Measurements from ENCODE around the gene MTCH2.
"Not testable (repeated sequence)": the region's sequence is repeated elsewhere in the genome, so short reads cannot be mapped to it uniquely, and the experiment has no call there.

Gene MTCH2

DNA sequence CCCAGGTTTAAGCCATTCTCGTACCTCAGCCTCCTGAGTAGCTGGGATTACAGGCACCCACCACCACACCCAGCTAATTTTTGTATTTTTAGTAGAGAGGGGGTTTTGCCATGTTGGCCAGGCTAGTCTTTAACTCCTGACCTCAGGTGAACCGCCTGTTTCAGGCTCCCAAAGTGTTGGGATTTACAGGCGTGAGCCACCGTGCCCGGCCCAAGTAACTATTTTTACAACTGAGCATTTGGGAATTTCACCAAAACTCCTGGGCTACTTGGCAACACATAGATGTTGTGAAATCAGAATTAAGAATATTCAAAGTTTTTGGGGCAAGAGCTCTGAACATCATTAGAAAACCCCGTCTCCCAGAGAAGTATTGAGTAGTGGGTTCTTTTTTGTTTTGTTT, 1.9 kb downstream of the MTCH2 start:
- DNase-seq (ENCODE audit: insufficient read length, low spot score); FAIRE-seq: not testable (repeated sequence)

DNA sequence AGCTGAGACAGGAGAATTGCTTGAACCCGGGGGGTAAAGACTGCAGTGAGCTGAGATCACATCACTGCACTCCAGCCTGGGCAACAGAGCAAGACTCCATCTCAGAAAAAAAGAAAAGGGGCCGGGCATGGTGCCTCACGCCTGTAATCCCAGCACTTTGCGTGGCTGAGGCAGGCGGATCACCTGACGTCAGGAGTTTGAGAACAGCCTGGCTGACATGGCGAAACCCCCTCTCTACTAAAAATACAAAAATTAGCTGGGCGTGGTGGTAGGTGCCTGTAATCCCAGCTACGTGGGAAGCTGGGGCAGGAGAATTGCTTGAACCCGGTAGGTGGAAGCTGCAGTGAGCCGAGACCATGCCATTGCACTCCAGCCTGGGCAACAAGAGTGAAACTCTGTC, 6.0 kb downstream of the MTCH2 start:
- not testable (repeated sequence) for FAIRE-seq; DNase-seq (ENCODE audit: insufficient read length, low spot score)

DNA sequence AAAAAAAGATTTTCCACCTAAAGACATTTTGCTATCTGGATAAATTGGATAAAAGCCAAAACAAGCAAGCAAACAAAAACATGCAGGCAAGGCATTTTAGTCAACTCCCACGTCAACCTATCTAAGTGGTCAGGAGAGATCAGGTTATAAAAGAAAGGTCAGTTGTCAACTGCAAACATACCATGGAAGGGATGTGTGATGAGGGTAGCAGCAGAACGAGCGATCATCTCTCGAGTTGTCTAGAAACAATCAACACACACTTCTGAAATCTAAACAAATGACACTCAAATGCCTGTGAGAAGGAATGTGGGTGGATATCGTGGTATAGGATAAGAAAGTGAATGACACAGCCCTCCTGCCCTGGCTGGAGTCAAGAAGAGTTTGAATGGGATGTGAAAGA, 10.9 kb downstream of the MTCH2 start:
- FAIRE-seq (no peak), DNase-seq (ENCODE audit: insufficient read length, low spot score) (no peak)

DNA sequence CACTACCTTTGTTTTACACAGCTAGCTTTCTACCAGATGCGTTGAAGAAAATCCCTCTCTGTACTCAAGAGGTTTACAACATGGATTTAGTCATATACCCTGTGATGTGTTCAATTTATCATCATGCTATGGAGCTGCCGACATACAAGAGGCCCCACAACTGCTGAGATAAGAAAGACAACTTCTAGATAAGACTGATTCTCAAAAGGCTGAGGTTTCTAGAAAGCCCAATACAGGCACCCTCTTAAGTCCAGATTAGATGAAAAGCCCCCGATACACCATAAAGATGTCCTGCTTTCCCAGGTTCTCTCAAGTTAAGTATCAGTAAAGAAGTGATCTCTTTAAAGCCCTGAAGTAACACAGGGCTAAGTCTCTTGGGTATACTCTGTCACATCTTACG, 14.3 kb downstream of the MTCH2 start:
- DNase-seq (ENCODE audit: insufficient read length, low spot score) (no peak), FAIRE-seq (no peak)

DNA sequence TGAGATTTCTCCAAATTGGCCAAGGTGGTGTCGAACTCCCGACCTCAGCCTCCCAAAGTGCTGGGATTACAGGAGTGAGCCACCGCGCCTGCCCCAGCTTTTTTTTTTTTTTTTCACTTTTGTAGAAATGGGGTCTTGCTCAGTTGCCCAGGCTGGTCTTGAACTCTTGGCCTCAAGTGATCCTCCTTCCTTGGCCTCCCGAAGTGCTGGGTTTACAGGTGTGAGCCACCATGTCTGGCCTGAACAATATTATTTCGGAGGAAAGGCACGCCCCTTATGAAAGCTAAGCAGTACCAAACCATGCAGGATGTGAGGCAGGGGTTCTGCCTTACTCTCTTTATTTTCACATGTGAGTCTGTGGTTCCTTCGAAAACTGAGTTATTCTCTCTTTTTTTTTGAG, 16.1 kb downstream of the MTCH2 start:
- no peak for FAIRE-seq

DNA sequence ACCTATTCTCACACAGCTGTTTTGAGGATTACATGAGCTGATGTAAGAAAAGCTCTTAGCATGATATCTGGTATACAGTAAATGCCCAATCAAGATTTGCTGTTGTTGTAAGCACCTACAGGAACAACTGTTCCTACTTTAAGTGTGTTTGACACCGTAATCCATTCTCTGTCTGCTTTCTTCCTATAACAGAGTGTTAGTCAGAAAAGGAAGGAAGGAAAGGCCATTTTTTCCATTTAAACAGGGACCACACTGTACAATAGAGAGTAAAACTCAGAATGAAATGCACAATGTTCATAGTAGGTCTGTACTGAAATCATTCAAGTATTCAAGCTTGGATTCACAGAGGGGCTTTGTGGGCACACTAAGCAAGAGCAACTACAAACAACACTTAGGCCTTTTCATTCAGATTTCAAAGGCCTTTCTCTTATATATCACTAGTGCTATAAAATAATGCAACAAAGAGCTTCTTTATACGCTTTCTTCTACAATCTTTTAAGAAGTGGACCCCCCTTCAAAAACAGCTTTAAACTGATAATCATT, 21.5 kb downstream of the MTCH2 start:
- FAIRE-seq (no peak), DNase-seq (ENCODE audit: insufficient read length, low spot score) (no peak)

More for the DNA sequence above, 16.1 kb downstream of the MTCH2 start:
- DNase-seq (ENCODE audit: insufficient read length, low spot score): no peak

DNA sequence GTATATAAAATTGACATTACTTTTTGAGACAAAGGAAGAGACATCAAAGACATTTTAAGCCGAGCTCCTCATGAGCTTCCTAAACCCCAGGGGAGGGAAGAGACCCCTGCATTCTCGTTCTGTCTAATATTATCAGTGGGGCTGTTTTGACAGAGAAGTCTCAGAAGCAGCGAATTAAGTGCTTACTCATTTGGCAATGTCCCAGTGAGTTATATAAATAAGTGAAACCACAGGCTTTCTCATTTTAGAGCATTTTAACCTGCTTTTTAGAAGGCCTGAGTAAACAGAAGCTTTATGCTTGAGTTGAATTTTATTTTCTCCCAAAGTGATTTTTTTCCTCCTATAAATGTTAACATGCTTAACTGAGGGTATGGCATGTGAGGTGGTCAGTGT, 24.9 kb downstream of the MTCH2 start:
- FAIRE-seq: no peak
- DNase-seq (ENCODE audit: insufficient read length, low spot score): no peak

DNA sequence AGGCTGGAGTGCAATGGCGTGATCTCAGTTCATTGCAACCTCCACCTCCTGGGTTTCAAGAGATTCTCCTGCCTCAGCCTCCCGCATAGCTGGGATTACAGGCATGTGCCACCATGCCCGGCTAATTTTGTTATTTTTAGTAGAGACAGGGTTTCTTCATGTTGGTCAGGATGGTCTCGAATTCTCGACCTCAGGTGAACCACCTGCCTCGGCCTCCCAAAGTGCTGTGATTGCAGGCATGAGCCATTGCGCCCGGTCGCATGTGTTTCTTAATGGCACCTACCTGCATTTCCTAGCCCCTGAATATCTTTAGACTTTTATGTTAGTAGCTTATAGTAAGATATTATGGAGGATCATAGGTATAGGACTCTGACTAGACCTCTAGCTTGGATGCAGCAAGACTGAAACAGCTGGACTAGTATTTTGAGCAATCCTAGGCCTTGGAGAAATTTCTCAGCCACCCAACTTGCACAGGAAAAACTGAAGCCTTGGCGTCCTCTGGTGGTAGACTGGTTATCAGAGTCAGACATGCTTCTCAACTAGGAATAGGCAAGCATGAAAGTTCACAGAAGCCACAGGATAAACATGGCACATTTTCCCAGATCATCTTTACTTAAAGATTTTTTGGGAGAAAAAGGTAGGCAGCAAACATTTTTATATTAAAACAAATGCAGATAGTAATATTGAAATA, 25.5 kb downstream of the MTCH2 start:
- no peak for FAIRE-seq

DNA sequence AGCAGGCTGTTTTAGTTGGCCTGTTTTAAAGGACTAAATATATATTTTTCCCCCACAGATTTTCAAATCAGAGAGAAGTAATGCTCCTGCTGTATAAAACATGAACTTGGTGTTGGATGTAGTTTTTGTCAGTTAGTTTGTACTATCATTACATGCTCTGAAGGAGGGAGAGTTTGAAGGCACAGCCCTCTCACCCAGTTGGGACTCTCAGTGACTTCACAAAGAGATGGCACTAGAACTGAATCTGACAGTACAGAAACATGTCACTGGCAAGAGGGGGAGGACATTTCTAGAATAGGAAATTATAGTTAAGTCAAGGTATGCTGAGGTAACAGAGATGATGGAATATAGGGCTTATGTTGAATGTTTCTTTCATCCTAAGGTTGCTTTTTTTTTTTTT, 27.1 kb downstream of the MTCH2 start:
- FAIRE-seq (no peak), DNase-seq (ENCODE audit: insufficient read length, low spot score) (no peak)

More for the DNA sequence above, 25.5 kb downstream of the MTCH2 start:
- peak; percentile 61 for DNase-seq (ENCODE audit: insufficient read length, low spot score)

DNA sequence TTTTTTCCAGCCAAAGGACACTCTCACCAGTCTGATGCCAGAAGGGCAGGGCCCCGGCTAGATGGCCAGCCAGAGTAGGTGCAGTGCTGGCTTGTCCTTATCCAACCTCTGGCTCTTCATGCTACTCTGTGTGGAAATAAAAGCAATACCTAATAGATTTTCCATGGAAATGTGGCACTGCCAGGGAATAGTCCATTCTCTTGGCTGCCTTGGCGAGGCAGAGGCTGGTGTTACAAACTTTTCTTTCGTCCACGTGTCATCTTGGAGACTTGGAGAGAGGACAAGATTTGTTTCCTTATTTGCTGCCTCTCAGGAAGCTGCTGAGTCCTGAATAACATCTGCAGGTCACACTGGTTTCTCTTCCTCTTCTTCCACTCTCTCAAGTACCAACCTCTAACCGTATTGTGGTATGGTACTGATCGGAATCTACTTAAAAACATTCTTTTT, 31.0 kb downstream of the MTCH2 start:
- no peak for FAIRE-seq
- no peak for DNase-seq (ENCODE audit: insufficient read length, low spot score)

DNA sequence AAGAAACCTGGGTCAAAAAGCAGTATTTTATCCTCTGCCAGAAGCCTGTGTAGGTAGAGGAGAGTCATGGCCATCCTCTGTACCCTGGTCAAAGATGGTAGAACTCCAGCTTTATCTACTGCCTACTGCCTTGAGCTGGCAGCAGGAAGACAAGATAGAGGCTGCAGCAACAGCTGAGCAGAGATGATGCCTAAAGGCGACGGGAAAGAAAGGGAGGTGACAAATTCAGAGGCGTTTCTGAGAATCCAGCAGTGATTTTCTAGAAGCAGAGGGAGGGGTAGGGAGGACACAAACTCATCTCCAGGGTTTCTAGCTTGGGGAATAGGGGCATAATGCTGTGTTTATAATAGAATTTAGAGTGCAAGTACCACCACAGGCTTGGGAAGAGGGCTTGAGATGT, 32.7 kb downstream of the MTCH2 start:
- no peak for DNase-seq (ENCODE audit: insufficient read length, low spot score)
- FAIRE-seq: no peak

DNA sequence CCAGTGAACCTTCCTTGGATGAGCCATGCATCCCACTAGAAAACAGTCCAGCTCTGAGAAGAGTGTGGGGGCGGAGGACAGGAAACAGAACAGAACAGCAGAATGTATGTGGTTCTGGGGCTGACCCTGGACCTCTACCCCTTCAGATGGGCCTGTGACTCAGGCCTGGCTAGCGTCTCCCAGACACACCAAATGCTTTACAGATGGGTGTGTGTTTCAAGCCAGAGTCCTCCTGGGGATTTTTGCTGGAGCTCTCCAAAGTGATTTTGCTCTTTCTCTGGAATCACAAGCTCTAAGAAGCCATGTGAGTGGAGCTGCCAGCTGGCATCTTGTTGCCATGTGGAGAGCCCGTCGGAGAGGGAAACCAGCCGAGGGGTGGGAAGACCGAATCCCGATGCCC, 35.0 kb downstream of the MTCH2 start:
- FAIRE-seq (no peak), DNase-seq (ENCODE audit: insufficient read length, low spot score) (peak; percentile 44)

DNA sequence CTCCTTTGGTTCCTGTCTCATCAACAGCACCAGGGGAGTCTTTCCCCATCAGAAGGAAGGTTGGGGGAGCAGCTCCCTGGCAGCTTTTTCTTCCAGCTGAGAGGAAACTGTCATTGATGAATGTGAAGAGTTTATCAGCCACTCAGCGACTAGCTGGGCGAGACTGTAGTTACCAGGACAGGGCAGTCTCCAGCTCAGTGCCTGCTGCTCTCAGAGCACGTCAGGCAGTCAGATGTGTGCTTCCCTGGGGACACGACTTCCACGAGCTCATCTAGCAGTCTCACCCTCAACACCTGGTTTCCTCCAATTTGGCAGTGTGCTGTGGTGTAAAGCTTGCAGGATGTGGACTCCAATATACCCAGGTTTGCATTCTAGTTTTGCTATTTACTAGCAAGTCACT, 35.6 kb downstream of the MTCH2 start:
- no peak for FAIRE-seq
- no peak for DNase-seq (ENCODE audit: insufficient read length, low spot score)

DNA sequence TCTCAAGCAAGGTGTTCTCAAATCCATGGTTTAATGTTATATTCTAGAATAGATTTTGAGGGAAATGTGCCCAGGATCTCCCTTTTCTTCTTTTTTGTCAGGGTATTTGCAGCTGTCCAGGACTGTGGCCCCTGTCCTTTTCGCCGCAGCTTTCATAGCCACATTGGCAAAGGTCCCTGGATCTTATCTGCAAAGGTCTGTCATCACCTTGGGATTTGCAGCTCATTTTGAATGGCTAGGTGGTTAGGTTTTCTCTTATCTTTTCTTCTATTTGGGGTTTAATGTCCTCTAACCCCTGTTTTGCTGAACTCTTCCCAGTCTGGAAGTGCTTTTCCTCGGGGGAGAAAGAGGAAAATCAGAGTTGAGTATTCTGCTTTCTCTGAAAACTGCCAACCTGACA, 36.4 kb downstream of the MTCH2 start:
- DNase-seq (ENCODE audit: insufficient read length, low spot score) (no peak), FAIRE-seq (no peak)

DNA sequence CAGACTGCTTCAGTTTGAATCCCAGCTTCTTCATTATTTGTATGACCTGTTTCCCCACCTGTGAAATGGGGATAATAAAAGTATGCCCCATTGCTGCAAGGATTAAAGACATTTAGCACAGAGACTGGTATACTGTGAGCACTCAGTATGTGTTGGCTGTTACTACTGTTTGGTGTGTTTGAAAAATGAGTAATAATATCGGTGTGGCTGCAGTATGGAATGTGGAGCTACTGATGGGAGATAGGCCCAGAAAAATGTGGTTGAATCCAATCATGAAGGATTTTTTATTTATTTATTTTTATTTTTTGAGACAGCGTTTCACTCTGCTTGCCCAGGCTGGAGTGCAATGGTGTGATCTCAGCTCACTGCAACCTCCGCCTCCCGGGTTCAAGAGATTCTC, 39.1 kb downstream of the MTCH2 start:
- FAIRE-seq (no peak), DNase-seq (ENCODE audit: insufficient read length, low spot score) (no peak)

DNA sequence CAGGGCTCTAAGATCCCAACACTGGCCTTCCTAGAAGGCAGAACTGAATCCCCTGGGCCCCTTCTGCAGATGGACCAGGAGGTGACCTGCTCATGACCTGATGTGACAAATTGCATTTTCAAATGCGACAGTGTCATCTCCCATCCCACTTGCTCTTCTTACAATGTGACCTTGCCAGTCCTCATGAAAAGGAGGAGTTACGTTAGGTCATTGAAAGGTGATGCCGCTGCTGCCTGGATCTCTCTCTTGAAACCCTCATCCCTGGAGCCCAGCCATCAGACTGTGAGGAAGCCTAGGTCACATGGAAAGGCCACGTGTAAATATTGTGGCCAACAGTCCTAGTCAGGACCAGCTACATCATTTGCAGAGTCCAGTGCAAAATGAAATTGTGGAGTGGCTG, 42.5 kb downstream of the MTCH2 start:
- FAIRE-seq (no peak), DNase-seq (ENCODE audit: insufficient read length, low spot score) (no peak)

DNA sequence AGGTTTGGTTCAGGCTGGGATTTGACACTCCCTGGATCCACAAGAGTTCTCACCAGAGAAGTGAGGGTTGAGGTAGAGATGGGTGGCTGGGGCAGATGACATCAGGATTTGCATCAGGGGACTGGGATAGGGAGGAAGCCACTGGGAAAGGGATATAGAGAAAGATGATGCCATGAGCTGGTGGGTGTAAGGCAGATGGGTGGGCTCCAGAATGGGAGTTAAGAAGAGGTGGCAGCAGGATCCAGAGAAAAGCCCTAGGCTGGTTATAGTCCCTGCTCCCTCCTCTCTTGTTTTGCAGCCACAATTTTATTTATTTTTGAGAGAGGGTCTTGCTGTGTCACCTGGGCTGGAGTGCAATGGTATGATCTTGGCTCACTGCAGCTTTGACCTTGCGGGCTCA, 46.4 kb downstream of the MTCH2 start:
- FAIRE-seq: no peak
- no peak for DNase-seq (ENCODE audit: insufficient read length, low spot score)

DNA sequence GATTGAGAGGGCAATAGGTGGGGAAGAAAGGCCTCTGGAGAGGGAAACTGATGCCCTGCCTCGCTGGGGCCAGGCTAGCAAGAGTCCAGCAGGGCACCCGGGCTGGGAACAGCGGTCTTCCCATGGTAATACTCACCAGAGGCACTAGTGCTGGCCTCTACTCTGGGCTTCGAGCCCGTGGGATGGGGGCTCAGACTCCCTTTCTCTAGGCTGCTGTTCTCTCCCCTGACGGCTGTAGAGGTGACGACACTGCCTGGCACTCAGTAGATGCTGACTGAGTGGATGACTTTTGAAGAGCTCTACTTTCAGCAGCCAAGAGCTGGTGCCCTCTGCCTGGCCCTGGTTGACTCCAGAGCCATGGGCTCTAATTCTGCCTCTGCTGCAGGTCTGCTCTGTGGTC, 47.3 kb downstream of the MTCH2 start:
- DNase-seq (ENCODE audit: insufficient read length, low spot score) (no peak), FAIRE-seq (no peak)

DNA sequence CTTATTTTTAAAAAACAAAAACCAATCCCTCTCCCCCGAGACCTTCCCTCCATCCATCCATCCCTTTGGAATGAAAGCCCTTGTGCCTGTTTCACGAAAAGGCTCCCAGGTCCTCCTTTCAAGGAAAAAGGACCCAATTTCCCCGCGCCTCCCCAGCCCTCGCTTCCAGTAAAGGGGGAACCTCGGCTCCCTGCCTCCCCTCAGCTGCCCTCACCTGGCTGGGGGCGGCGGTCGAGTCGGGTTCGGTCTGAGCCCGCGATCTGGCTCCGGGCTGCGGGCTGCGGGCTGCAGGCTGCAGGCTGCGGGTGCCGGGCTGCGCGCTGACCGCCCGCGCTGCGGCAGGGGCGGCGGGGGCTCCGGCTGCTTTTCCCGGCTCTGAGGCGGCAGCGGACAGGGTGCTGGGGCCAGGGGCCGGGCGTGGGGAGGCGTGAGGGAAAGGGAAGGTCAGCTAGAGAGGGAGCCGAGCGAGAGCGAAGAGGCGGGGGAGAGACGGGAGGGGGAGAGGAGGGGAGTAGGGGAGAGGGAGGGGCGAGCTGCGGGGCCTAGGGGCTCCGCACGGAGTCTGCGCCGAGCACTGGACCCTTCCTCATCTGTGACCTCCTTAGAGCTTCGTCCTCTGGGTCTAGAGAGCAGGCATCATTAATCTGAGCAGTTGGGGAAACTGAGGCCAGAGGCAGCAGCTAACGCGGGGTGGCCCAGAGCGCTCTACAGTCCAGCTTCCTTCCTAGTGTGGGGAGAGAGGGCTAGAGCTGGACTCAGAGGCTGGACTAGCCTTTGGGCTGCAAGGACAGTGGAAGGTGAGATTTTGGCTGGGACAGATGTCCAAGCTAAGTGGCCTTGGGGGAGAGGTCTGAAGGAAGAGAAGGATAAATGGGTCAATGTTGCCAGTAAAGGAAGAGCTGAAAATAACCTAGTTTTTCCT, 48.2 kb downstream of the MTCH2 start, which contains the start of gene C1QTNF4:
TSS of gene C1QTNF4 (minus strand) at position 478 of the 922 bp plus-strand sequence. CDS start 3,601 bp downstream, outside the sequence.
- FAIRE-seq (no peak), DNase-seq (ENCODE audit: insufficient read length, low spot score) (no peak)

DNA sequence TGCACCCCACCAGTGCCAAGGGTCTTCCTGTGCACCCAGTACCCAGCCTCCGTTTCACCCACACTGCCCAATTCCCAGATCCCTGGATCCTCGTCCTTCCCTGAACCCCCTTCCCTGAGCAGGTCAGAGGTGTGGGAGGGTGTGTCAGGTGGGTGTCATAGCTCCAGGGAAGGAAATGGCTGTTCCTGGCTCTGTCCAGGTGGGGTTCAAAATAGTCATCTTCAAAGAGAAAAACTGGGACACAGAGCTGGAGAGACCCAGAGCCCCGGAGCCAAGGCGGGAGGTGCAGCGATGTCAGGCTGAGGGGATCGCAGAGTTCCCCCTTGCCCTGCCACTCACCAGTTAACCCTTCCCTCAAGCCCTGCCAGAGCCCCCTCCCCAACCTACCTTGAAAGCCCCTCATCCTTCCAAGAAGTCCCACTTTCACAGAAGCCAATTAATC, 48.8 kb downstream of the MTCH2 start:
- FAIRE-seq: no peak

DNA sequence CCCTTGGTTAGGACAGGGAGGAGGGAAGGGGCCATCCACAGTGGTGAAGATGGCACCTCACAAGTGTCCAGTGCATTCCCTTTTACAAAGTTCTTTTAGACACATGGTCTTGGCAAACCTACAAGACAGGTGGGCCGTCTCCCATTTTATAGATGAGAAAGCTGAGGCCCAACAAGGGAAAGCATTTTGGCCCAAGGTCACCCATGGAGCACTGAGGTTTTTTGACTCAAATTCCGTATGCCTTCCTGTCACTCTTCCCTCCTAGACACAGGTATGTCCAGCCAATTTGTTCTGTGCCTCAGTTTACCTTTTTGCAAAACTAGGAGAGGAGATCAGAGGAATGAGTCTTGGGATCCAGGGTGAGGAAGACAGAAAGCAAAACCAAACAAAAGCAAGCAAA, 49.4 kb downstream of the MTCH2 start:
- DNase-seq (ENCODE audit: insufficient read length, low spot score): no peak
- no peak for FAIRE-seq

More for the DNA sequence above, 48.8 kb downstream of the MTCH2 start:
- DNase-seq (ENCODE audit: insufficient read length, low spot score): no peak

Measured in HTR-8/SVneo (cell line).